ENCODE results near the gene CLCN3.

GRCh38 chr4:169628579-169628978, 8.2 kb downstream of the CLCN3 start:
- TF ChIP-seq, protein P1, sequence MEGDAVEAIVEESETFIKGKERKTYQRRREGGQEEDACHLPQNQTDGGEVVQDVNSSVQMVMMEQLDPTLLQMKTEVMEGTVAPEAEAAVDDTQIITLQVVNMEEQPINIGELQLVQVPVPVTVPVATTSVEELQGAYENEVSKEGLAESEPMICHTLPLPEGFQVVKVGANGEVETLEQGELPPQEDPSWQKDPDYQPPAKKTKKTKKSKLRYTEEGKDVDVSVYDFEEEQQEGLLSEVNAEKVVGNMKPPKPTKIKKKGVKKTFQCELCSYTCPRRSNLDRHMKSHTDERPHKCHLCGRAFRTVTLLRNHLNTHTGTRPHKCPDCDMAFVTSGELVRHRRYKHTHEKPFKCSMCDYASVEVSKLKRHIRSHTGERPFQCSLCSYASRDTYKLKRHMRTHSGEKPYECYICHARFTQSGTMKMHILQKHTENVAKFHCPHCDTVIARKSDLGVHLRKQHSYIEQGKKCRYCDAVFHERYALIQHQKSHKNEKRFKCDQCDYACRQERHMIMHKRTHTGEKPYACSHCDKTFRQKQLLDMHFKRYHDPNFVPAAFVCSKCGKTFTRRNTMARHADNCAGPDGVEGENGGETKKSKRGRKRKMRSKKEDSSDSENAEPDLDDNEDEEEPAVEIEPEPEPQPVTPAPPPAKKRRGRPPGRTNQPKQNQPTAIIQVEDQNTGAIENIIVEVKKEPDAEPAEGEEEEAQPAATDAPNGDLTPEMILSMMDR (IDR thresholded peaks at IDR 0.05; ENCODE audit: low read depth, low read length): no peak
- no peak for TF ChIP-seq MYC (IDR thresholded peaks at IDR 0.05; ENCODE audit: low read depth, low read length)
- TF ChIP-seq MAX (IDR thresholded peaks at IDR 0.05; ENCODE audit: low read depth, low read length): no peak
- TF ChIP-seq POLR2A (IDR thresholded peaks at IDR 0.05; ENCODE audit: extremely low read depth, insufficient read length): no peak

Data from NB4 (cell line).